HCT116 (cell line): ENCODE measurements around the gene RIT2. TPM values are rescaled to one million over a fixed set of nuclear protein-coding genes. Genes with fewer than 3 reads are reported as not detected.

Source experiments
- ATAC-seq: fragments of 200-7000 bp; cut with Tn5 transposase; 2 replicates; pipeline ENCODE4 v1.9.1; 2020; ENCODE audit warnings: mild to moderate bottlenecking, moderate library complexity
- BruUV-seq: library from RNA; stranded (reverse); fragments of 400-500 nt; replicated peaks from 2 replicates; lab custom pipeline; 2021; lab: Mats Ljungman, UMichigan
- CTCF ChIA-PET: fragments of 300-600 bp; sonication (Branson Sonifier 250); formaldehyde crosslinking; loops from one replicate; lab custom pipeline; 2021; ENCODE audit warnings: antibody characterized with exemption; lab: Charles Lee
- POLR2A ChIA-PET: fragments of 300-600, 350-600 bp; sonication (Branson Sonifier 250); formaldehyde crosslinking; loops from one replicate; lab custom pipeline; 2021; ENCODE audit warnings: antibody characterized with exemption; lab: Charles Lee
- RAD21 ChIA-PET, 2 experiments: fragments of 300-600 bp; sonication (Branson Sonifier 250); formaldehyde crosslinking; loops; one replicate each; lab custom pipeline; 2023; ENCODE audit warnings: low total read pairs in 2 of 2; ENCODE audit not compliant: uncharacterized antibody in 2 of 2, unreplicated experiment in 2 of 2, low non-redundant PET in 1 of 2; lab: Charles Lee
- DNase-seq: peaks from one replicate; pipeline ENCODE4 v3.0.0-alpha.2; 2010; ENCODE audit warnings: low read depth, low spot score
- H2AFZ ChIP-seq: fragments of 200-600 bp; shearing (Covaris generic), sonication (generic); 2 replicates; pipeline ENCODE4 v1.6.1; 2017; ENCODE audit warnings: low read depth, mixed run types, mixed read lengths, antibody characterized with exemption, low read length; ENCODE audit not compliant: poor library complexity, severe bottlenecking
- H3K27ac ChIP-seq: 2 replicates; pipeline ENCODE4 v1.5.1; 2012; ENCODE audit warnings: low read depth, low read length
- H3K27me3 ChIP-seq: fragments of 200-600 bp; sonication (generic); 2 replicates; pipeline ENCODE4 v1.6.1; 2016; ENCODE audit warnings: mixed run types, low read length, mixed read lengths; ENCODE audit not compliant: insufficient read depth
- H3K36me3 ChIP-seq, 2 experiments: fragments of 200-500 bp in 1 of 2; fragments of 200-600 bp in 1 of 2; sonication (Bioruptor generic) in 1 of 2; sonication (generic) in 1 of 2; 2 replicates each; pipeline versions ENCODE4 v1.5.1 to v1.6.1; 2014 to 2016; ENCODE audit warnings: low read length in 2 of 2, inconsistent platforms in 1 of 2, mixed read lengths in 1 of 2, mixed run types in 1 of 2; ENCODE audit not compliant: insufficient read depth in 2 of 2, control insufficient read depth in 1 of 2
- H3K4me1 ChIP-seq, 2 experiments: fragments of 200-600 bp in 1 of 2; sonication (generic) in 1 of 2; 2 replicates each; pipeline versions ENCODE4 v1.5.1 to v1.6.1; 2012 to 2017; ENCODE audit warnings: low read length in 2 of 2, inconsistent platforms in 1 of 2, mild to moderate bottlenecking in 1 of 2, mixed read lengths in 1 of 2, mixed run types in 1 of 2, moderate library complexity in 1 of 2; ENCODE audit not compliant: insufficient read depth in 2 of 2, control insufficient read depth in 1 of 2
- H3K4me2 ChIP-seq: fragments of 200-600 bp; sonication (generic); 2 replicates; pipeline ENCODE4 v1.6.1; 2017; ENCODE audit warnings: mixed run types, low read length, mixed read lengths
- H3K4me3 ChIP-seq, 2 experiments: fragments of 200-600 bp in 1 of 2; sonication (generic) in 1 of 2; replicated peaks in 1 of 2; 2 replicates each; pipeline ENCODE4 v1.5.1; 2011 to 2016; ENCODE audit warnings: low read length in 2 of 2, control low read depth in 1 of 2, low read depth in 1 of 2, mild to moderate bottlenecking in 1 of 2, mixed read lengths in 1 of 2, mixed run types in 1 of 2
- H3K79me2 ChIP-seq: fragments of 200-600 bp; sonication (generic); 2 replicates; pipeline ENCODE4 v1.6.1; 2017; ENCODE audit warnings: mild to moderate bottlenecking, mixed run types, low read length, moderate library complexity, mixed read lengths; ENCODE audit not compliant: insufficient read depth
- H3K9ac ChIP-seq: fragments of 200-600 bp; sonication (generic); 2 replicates; pipeline ENCODE4 v1.6.1; 2016; ENCODE audit warnings: low read length, mixed read lengths
- H3K9me2 ChIP-seq: fragments of 200-600 bp; sonication (generic), shearing (Covaris generic); 2 replicates; pipeline ENCODE4 v1.6.1; 2017; ENCODE audit warnings: mixed run types, mild to moderate bottlenecking, moderate library complexity; ENCODE audit not compliant: insufficient read depth
- H3K9me3 ChIP-seq, 2 experiments: fragments of 200-500 bp in 1 of 2; fragments of 200-600 bp in 1 of 2; sonication (Bioruptor generic) in 1 of 2; sonication (generic) in 1 of 2; 2 replicates each; pipeline ENCODE4 v1.6.1; 2014 to 2017; ENCODE audit warnings: low read length in 2 of 2, mixed read lengths in 2 of 2, inconsistent platforms in 1 of 2, low read depth in 1 of 2, mild to moderate bottlenecking in 1 of 2, mixed run types in 1 of 2, moderate library complexity in 1 of 2; ENCODE audit not compliant: control insufficient read depth in 1 of 2, insufficient read depth in 1 of 2
- H4K20me1 ChIP-seq: fragments of 200-600 bp; sonication (generic), shearing (Covaris generic); 2 replicates; pipeline ENCODE4 v1.6.1; 2017; ENCODE audit warnings: mixed run types, mild to moderate bottlenecking, moderate library complexity; ENCODE audit not compliant: insufficient read depth
- EGR1 ChIP-seq: IDR thresholded peaks from 2 replicates; pipeline ENCODE4 v1.6.1; 2012; ENCODE audit warnings: low read depth
- FOSL1 ChIP-seq: IDR thresholded peaks from 2 replicates; pipeline ENCODE4 v1.6.1; 2012; ENCODE audit warnings: low read depth
- JUND ChIP-seq: IDR thresholded peaks from 2 replicates; pipeline ENCODE4 v1.6.1; 2012
- RAD21 ChIP-seq: IDR thresholded peaks from 2 replicates; pipeline ENCODE4 v1.6.1; 2012; ENCODE audit warnings: low read depth, mild to moderate bottlenecking
- SP1 ChIP-seq: IDR thresholded peaks from 2 replicates; pipeline ENCODE4 v1.6.1; 2012; ENCODE audit warnings: low read depth
- SRF ChIP-seq: IDR thresholded peaks from 2 replicates; pipeline ENCODE4 v1.6.1; 2012; ENCODE audit warnings: low read depth
- YY1 ChIP-seq: IDR thresholded peaks from 2 replicates; pipeline ENCODE4 v1.6.1; 2011; ENCODE audit warnings: low read length, low read depth, moderate library complexity, mild to moderate bottlenecking; ENCODE audit not compliant: insufficient replicate concordance; ENCODE audit errors: extremely low read depth
- ZFX ChIP-seq: fragments of 450-650 bp; IDR thresholded peaks from 2 replicates; pipeline ENCODE4 v1.6.1; 2017
- ZNF274 ChIP-seq: fragments of 200-500 bp; sonication (Bioruptor generic); IDR thresholded peaks from 2 replicates; pipeline ENCODE4 v1.6.1; 2014; ENCODE audit warnings: mild to moderate bottlenecking, low read depth, low read length, inconsistent platforms
- intact Hi-C: fragments of 100-400 bp; cut with micrococcal nuclease; formaldehyde crosslinking; loops from 2 replicates; pipeline ENCODE4 v1.10.0; 2022
- total RNA-seq: library from RNA; stranded (reverse); gene quantifications from one replicate; pipeline ENCODE4 v1.2.1, GENCODE V29; 2021; ENCODE audit not compliant: unreplicated experiment
- TF ChIP-seq, protein P1 (sequence below), 3 experiments: fragments of 200-600 bp in 1 of 3; sonication (generic) in 1 of 3; IDR thresholded peaks in 2 of 3; conservative IDR thresholded peaks in 1 of 3; 2 replicates each; pipeline ENCODE4 v1.5.1; 2012 to 2017; ENCODE audit warnings: low read depth in 2 of 3, low read length in 2 of 3, antibody characterized with exemption in 1 of 3, borderline replicate concordance in 1 of 3, control low read depth in 1 of 3, mild to moderate bottlenecking in 1 of 3, mixed read lengths in 1 of 3, mixed run types in 1 of 3, moderate library complexity in 1 of 3; ENCODE audit not compliant: insufficient read depth in 1 of 3
- TF ChIP-seq, protein P2 (sequence below): IDR thresholded peaks from 2 replicates; pipeline ENCODE4 v1.6.1; 2011; ENCODE audit warnings: mild to moderate bottlenecking, low read length, moderate library complexity; ENCODE audit not compliant: insufficient replicate concordance; ENCODE audit errors: extremely low read depth

RIT2 gene
- total RNA-seq, 1 experiment from 2014 or later, result not detected

DNA sequence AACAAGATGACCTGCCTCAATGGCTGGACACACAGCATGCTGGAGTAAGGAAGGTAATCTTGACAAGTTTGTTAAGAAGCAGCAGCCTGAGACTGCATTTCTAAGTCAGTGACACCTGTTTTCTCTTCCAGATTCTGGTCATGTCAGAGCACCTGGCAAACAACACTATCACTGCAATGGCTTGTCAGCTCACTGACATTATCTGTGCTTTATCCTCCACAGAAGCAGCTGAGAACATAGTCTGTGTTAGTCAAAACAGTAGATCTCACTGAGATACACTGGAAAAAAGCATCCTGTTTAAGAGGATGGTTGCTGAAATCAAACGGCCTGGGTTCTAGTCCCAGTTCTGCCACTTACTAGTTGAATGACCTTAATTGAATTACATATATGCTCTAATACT lies 355.2 kb downstream of the RIT2 start:
- Histone ChIP-seq H3K27me3 (no peaks in the 10 kb centered on the region), H2AFZ (no peak overlapping the region), H3K36me3 (no peaks in the 10 kb centered on the region), H3K4me1 (no peaks in the 10 kb centered on the region), H3K4me2 (no peak overlapping the region), H3K27ac (no peak overlapping the region), H3K9me2 (no peaks in the 10 kb centered on the region), H4K20me1 (no peaks in the 10 kb centered on the region), H3K9me3 (peaks cover 15 to 24% of the 10 kb centered on the region in 2 experiments; a peak in 2 of 4 replicates), H3K9ac (no peak overlapping the region), H3K79me2 (no peaks in the 10 kb centered on the region), H3K4me3 (no peak overlapping the region)
- CTCF ChIA-PET, result no interaction called here
- no peak for DNase-seq
- intact Hi-C loops, result no loop called here
- no TSS peak for BruUV-seq
- RAD21 ChIA-PET, result no interaction called here
- no peak for ATAC-seq
- TF ChIP-seq, protein P1, sequence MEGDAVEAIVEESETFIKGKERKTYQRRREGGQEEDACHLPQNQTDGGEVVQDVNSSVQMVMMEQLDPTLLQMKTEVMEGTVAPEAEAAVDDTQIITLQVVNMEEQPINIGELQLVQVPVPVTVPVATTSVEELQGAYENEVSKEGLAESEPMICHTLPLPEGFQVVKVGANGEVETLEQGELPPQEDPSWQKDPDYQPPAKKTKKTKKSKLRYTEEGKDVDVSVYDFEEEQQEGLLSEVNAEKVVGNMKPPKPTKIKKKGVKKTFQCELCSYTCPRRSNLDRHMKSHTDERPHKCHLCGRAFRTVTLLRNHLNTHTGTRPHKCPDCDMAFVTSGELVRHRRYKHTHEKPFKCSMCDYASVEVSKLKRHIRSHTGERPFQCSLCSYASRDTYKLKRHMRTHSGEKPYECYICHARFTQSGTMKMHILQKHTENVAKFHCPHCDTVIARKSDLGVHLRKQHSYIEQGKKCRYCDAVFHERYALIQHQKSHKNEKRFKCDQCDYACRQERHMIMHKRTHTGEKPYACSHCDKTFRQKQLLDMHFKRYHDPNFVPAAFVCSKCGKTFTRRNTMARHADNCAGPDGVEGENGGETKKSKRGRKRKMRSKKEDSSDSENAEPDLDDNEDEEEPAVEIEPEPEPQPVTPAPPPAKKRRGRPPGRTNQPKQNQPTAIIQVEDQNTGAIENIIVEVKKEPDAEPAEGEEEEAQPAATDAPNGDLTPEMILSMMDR (IDR thresholded peaks at IDR 0.05 in 2 of 3, conservative IDR thresholded peaks at IDR 0.05 in 1 of 3; ENCODE audit: borderline replicate concordance in 1 of 3, insufficient read depth in 1 of 3, low read depth in 2 of 3, low read length in 2 of 3), result no peak
- TF ChIP-seq, protein P2, sequence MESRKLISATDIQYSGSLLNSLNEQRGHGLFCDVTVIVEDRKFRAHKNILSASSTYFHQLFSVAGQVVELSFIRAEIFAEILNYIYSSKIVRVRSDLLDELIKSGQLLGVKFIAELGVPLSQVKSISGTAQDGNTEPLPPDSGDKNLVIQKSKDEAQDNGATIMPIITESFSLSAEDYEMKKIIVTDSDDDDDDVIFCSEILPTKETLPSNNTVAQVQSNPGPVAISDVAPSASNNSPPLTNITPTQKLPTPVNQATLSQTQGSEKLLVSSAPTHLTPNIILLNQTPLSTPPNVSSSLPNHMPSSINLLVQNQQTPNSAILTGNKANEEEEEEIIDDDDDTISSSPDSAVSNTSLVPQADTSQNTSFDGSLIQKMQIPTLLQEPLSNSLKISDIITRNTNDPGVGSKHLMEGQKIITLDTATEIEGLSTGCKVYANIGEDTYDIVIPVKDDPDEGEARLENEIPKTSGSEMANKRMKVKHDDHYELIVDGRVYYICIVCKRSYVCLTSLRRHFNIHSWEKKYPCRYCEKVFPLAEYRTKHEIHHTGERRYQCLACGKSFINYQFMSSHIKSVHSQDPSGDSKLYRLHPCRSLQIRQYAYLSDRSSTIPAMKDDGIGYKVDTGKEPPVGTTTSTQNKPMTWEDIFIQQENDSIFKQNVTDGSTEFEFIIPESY, result no peak
- no peak for TF ChIP-seq ZNF274
- TF ChIP-seq RAD21, result no peak
- TF ChIP-seq EGR1, result no peak
- TF ChIP-seq SRF, result no peak
- no peak for TF ChIP-seq ZFX
- no peak for TF ChIP-seq SP1
- no peak for TF ChIP-seq JUND
- no peak for TF ChIP-seq FOSL1
- no peak for TF ChIP-seq YY1
- POLR2A ChIA-PET, result no interaction called here
